Panc1 (cell line): ENCODE data around the gene ABCG1.

Source experiments
- CTCF ChIP-seq: fragments of 450-650 bp; IDR thresholded peaks from 2 replicates; pipeline ENCODE4 v1.5.1; 2017; ENCODE audit warnings: mild to moderate bottlenecking
- POLR2AphosphoS5 ChIP-seq: IDR thresholded peaks from 2 replicates; pipeline ENCODE4 v1.6.1; 2012; ENCODE audit warnings: mild to moderate bottlenecking, low read depth, low read length, moderate library complexity
- SIN3A ChIP-seq: IDR thresholded peaks from 2 replicates; pipeline ENCODE4 v1.6.1; 2012; ENCODE audit warnings: low read depth, mild to moderate bottlenecking, low read length, moderate library complexity, borderline replicate concordance; ENCODE audit not compliant: insufficient read depth
- TCF7L2 ChIP-seq: IDR thresholded peaks from 2 replicates; pipeline ENCODE4 v1.6.1; 2011; ENCODE audit warnings: mild to moderate bottlenecking, low read depth, low read length, inconsistent platforms

DNA sequence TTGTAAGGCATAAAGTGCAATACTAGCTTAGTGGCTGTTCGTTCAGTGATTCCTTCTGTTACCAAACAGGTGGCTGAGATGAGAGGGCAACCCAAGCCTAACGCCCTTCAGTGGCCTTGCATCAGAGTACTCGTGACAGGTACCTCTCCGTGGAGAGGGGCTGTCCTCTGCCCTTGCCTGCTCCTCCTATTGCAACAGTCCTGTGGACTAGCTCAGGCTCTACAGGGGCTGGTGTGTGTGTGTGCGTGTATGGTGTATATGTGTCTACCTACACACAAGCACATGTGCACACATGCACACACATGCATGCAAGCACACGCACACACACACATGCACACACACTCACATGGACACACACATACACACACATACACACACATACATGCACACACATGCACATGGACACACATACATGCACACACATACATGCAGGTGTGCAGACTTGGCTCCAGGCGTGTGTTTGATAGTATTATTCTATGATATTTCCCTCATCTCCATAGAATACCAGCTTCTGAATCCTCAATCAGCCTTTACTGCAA, 81.2 kb downstream of the ABCG1 start:
- TF ChIP-seq SIN3A (no peak), CTCF (no peak), POLR2AphosphoS5 (no peak), TCF7L2 (no peak)
